K562 (cell line): ENCODE measurements around the gene SMIM13.

ENCODE experiments used
- MAX ChIP-seq: sonication (generic); formaldehyde crosslinking; IDR thresholded peaks from 2 replicates; pipeline ENCODE4 v1.9.0; 2022; ENCODE audit warnings: mild to moderate bottlenecking, missing genetic modification reagents
- ZNF354B ChIP-seq: fragments of 250-450 bp; sonication (Bioruptor Pico); IDR thresholded peaks from 2 replicates; pipeline ENCODE4 v1.4.0; 2020

GRCh38 chr6:11136809-11137208, 43.2 kb downstream of the SMIM13 start:
- no peak for TF ChIP-seq MAX
- TF ChIP-seq ZNF354B (CRISPR knock-in tag) = no peak
